ENCODE results near the gene C2orf92.

DNA sequence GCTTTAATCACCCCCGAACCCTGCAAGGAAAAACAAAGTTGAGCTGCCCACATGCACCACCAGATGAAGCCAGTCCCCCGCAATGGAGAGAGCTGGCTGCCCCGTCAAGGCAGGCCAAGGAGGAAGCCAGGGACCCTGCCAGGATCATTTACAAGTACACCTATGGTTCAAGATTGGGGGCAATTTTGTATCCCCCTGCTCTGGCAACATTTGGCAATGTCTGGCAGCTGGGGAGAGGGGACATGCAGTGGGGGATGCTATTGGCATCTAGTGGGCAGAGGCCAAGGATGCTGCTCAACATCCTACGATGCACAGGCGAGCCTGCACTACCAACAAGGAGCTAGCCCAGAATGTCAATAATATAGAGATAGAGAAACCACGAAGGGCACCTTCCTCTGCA, 7.6 kb upstream of the C2orf92 start:
- TF ChIP-seq, protein P1, sequence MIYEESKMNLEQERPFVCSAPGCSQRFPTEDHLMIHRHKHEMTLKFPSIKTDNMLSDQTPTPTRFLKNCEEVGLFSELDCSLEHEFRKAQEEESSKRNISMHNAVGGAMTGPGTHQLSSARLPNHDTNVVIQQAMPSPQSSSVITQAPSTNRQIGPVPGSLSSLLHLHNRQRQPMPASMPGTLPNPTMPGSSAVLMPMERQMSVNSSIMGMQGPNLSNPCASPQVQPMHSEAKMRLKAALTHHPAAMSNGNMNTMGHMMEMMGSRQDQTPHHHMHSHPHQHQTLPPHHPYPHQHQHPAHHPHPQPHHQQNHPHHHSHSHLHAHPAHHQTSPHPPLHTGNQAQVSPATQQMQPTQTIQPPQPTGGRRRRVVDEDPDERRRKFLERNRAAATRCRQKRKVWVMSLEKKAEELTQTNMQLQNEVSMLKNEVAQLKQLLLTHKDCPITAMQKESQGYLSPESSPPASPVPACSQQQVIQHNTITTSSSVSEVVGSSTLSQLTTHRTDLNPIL (CRISPR knock-in tag; IDR thresholded peaks at IDR 0.05; ENCODE audit: low read depth): no peak
- TF ChIP-seq TOX (CRISPR knock-in tag; IDR thresholded peaks at IDR 0.05; ENCODE audit: borderline replicate concordance) (no peak), PPARA (CRISPR knock-in tag; IDR thresholded peaks at IDR 0.05; ENCODE audit: borderline replicate concordance) (no peak), ZFP30 (CRISPR knock-in tag; IDR thresholded peaks at IDR 0.05) (no peak), BACH2 (CRISPR knock-in tag; IDR thresholded peaks at IDR 0.05; ENCODE audit: borderline replicate concordance) (no peak), RARB (CRISPR knock-in tag; IDR thresholded peaks at IDR 0.05) (no peak), ZFP3 (CRISPR knock-in tag; IDR thresholded peaks at IDR 0.05) (no peak), ISL1 (CRISPR knock-in tag; IDR thresholded peaks at IDR 0.05) (no peak)
- TF ChIP-seq, protein P2, sequence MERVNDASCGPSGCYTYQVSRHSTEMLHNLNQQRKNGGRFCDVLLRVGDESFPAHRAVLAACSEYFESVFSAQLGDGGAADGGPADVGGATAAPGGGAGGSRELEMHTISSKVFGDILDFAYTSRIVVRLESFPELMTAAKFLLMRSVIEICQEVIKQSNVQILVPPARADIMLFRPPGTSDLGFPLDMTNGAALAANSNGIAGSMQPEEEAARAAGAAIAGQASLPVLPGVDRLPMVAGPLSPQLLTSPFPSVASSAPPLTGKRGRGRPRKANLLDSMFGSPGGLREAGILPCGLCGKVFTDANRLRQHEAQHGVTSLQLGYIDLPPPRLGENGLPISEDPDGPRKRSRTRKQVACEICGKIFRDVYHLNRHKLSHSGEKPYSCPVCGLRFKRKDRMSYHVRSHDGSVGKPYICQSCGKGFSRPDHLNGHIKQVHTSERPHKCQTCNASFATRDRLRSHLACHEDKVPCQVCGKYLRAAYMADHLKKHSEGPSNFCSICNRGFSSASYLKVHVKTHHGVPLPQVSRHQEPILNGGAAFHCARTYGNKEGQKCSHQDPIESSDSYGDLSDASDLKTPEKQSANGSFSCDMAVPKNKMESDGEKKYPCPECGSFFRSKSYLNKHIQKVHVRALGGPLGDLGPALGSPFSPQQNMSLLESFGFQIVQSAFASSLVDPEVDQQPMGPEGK (CRISPR knock-in tag; IDR thresholded peaks at IDR 0.05; ENCODE audit: borderline replicate concordance): no peak
- TF ChIP-seq, protein P3, sequence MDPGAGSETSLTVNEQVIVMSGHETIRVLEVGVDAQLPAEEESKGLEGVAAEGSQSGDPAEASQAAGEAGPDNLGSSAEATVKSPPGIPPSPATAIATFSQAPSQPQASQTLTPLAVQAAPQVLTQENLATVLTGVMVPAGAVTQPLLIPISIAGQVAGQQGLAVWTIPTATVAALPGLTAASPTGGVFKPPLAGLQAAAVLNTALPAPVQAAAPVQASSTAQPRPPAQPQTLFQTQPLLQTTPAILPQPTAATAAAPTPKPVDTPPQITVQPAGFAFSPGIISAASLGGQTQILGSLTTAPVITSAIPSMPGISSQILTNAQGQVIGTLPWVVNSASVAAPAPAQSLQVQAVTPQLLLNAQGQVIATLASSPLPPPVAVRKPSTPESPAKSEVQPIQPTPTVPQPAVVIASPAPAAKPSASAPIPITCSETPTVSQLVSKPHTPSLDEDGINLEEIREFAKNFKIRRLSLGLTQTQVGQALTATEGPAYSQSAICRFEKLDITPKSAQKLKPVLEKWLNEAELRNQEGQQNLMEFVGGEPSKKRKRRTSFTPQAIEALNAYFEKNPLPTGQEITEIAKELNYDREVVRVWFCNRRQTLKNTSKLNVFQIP (CRISPR knock-in tag; IDR thresholded peaks at IDR 0.05; ENCODE audit: borderline replicate concordance, low read depth): no peak
